CD14-positive monocyte (primary cell): Measurements from ENCODE around the gene ARL14EP. TPM values are rescaled to one million over a fixed set of nuclear protein-coding genes. Genes with fewer than 3 reads are reported as not detected.

ENCODE experiments used
- DNase-seq, 3 donors: peaks; one replicate each; pipeline ENCODE4 v3.0.0-alpha.2; 2011 to 2022
- H2AFZ ChIP-seq: 2 replicates; pipeline ENCODE4 v1.6.0; 2012; ENCODE audit warnings: mild to moderate bottlenecking, low read depth, low read length, inconsistent platforms; ENCODE audit not compliant: insufficient read depth, poor library complexity, severe bottlenecking
- H3K27ac ChIP-seq, 2 donors: 1 replicate in 1 of 2; 2 replicates in 1 of 2; pipeline ENCODE4 v1.5.1; 2012 to 2013; ENCODE audit warnings: low read length in 2 of 2, control low read depth in 1 of 2, inconsistent platforms in 1 of 2, low read depth in 1 of 2, mild to moderate bottlenecking in 1 of 2
- H3K27me3 ChIP-seq, 2 donors: one replicate each; pipeline versions ENCODE4 v1.6.0 to v1.6.1; 2011 to 2013; ENCODE audit warnings: low read length in 2 of 2; ENCODE audit not compliant: control insufficient read depth in 2 of 2, insufficient read depth in 2 of 2
- H3K36me3 ChIP-seq, 2 donors: replicated peaks in 1 of 2; 1 replicate in 1 of 2; 2 replicates in 1 of 2; pipeline versions ENCODE4 v1.5.1 to v1.6.1; 2012 to 2013; ENCODE audit warnings: low read length in 2 of 2, control low read depth in 1 of 2, inconsistent platforms in 1 of 2, mild to moderate bottlenecking in 1 of 2; ENCODE audit not compliant: insufficient read depth in 2 of 2, control insufficient read depth in 1 of 2
- H3K4me1 ChIP-seq, 2 donors: 1 replicate in 1 of 2; 2 replicates in 1 of 2; pipeline versions ENCODE4 v1.5.1 to v1.6.1; 2012 to 2013; ENCODE audit warnings: low read length in 2 of 2, control low read depth in 1 of 2, inconsistent platforms in 1 of 2, mild to moderate bottlenecking in 1 of 2, moderate library complexity in 1 of 2; ENCODE audit not compliant: insufficient read depth in 2 of 2, control insufficient read depth in 1 of 2
- H3K4me2 ChIP-seq: replicated peaks from 2 replicates; pipeline ENCODE3; 2012; ENCODE audit warnings: low read length, moderate library complexity, mild to moderate bottlenecking; ENCODE audit not compliant: poor library complexity, severe bottlenecking; ENCODE audit errors: extremely low read depth
- H3K4me3 ChIP-seq, 3 experiments: fragments of 200-600 bp in 1 of 3; sonication (generic) in 1 of 3; replicated peaks in 1 of 3; 1 replicate in 2 of 3; 2 replicates in 1 of 3; pipeline ENCODE4 v1.5.1; 2011 to 2013; ENCODE audit warnings: low read length in 3 of 3, mild to moderate bottlenecking in 3 of 3, control low read depth in 2 of 3, low read depth in 2 of 3, inconsistent platforms in 1 of 3, moderate library complexity in 1 of 3
- H3K79me2 ChIP-seq: 2 replicates; pipeline ENCODE4 v1.6.0; 2012; ENCODE audit warnings: mild to moderate bottlenecking, control low read depth, inconsistent platforms, low read length, moderate library complexity; ENCODE audit not compliant: insufficient read depth
- H3K9ac ChIP-seq: 2 replicates; pipeline ENCODE4 v1.6.0; 2017; ENCODE audit warnings: low read length, mild to moderate bottlenecking; ENCODE audit not compliant: insufficient read depth, poor library complexity, severe bottlenecking
- H3K9me3 ChIP-seq, 2 donors: replicated peaks in 1 of 2; 1 replicate in 1 of 2; 2 replicates in 1 of 2; pipeline versions ENCODE4 v1.5.1 to v1.6.1; 2012 to 2013; ENCODE audit warnings: low read length in 2 of 2, control low read depth in 1 of 2; ENCODE audit not compliant: control insufficient read depth in 1 of 2, insufficient read depth in 1 of 2
- H4K20me1 ChIP-seq: 2 replicates; pipeline ENCODE4 v1.6.0; 2012; ENCODE audit warnings: mild to moderate bottlenecking, low read length, control low read depth, moderate library complexity; ENCODE audit not compliant: insufficient read depth
- H3K27ac Mint-ChIP-seq, 7 donors: one replicate each; pipeline ENCODE4 v1.8.0; 2020; ENCODE audit warnings: mild to moderate bottlenecking in 7 of 7, mixed read lengths in 7 of 7, moderate library complexity in 6 of 7, inconsistent platforms in 2 of 7
- H3K27me3 Mint-ChIP-seq, 3 donors: one replicate each; pipeline ENCODE4 v1.8.0; 2021 to 2022; ENCODE audit warnings: low read depth in 3 of 3, mild to moderate bottlenecking in 3 of 3, mixed read lengths in 3 of 3, moderate library complexity in 3 of 3, inconsistent platforms in 1 of 3
- H3K36me3 Mint-ChIP-seq, 2 donors: one replicate each; pipeline ENCODE4 v1.8.0; 2020; ENCODE audit warnings: mixed read lengths in 2 of 2, inconsistent platforms in 1 of 2, mild to moderate bottlenecking in 1 of 2
- H3K4me1 Mint-ChIP-seq: one replicate; pipeline ENCODE4 v1.8.0; 2020; ENCODE audit warnings: mild to moderate bottlenecking, mixed read lengths
- H3K4me3 Mint-ChIP-seq, 2 donors: one replicate each; pipeline ENCODE4 v1.8.0; 2020; ENCODE audit warnings: mild to moderate bottlenecking in 2 of 2, mixed read lengths in 2 of 2, moderate library complexity in 1 of 2
- H3K9me3 Mint-ChIP-seq, 7 donors: one replicate each; pipeline ENCODE4 v1.8.0; 2020 to 2022; ENCODE audit warnings: mixed read lengths in 7 of 7, mild to moderate bottlenecking in 6 of 7, moderate library complexity in 6 of 7, inconsistent platforms in 2 of 7
- CTCF ChIP-seq: fragments of 200-600 bp; IDR thresholded peaks from one replicate; pipeline ENCODE4 v1.8.0; 2022; ENCODE audit warnings: antibody characterized with exemption, mild to moderate bottlenecking
- WGBS: methylation state at CpG from one replicate; pipeline ENCODE4 v1.1.5; 2013; ENCODE audit warnings: missing lambda C conversion rate; ENCODE audit not compliant: insufficient coverage; 5-methylcytosine and 5-hydroxymethylcytosine counted together
- intact Hi-C, 2 donors: fragments of 100-400 bp; cut with micrococcal nuclease; formaldehyde crosslinking; loops; one replicate each; pipeline versions ENCODE4 v1.15.0 to v1.15.1; 2023
- polyA plus RNA-seq, 3 donors: library from polyadenylated mRNA; depleted of rRNA in 1 of 3; unstranded in 2 of 3; stranded (reverse) in 1 of 3; fragments of 300-500 nt in 2 of 3; fragments of >200 nt in 1 of 3; fragmentation: Illumina TruSeq in 2 of 3; gene quantifications; 1 replicate in 2 of 3; 2 replicates in 1 of 3; pipeline ENCODE4 v1.2.3, GENCODE V29; 2012 to 2021

Gene ARL14EP
- polyA plus RNA-seq, 3 donors: 9.9 to 32.2 (median 21.2) TPM

- H3K27me3 Mint-ChIP-seq: peaks cover 0 to 5% (median 3%) of the 10 kb centered on the region in 3 donors
- no peaks in the 10 kb centered on the region for H3K27me3 ChIP-seq
- no peaks in the 10 kb centered on the region for H3K4me1 Mint-ChIP-seq
- intact Hi-C loops: no loop called here
- no peaks in the 10 kb centered on the region for H3K79me2 ChIP-seq
- no peak for TF ChIP-seq CTCF
- 83% methylated on average over 1 of the region's 2 CpGs for WGBS
- H2AFZ ChIP-seq: no peak overlapping the region
- H3K4me1 ChIP-seq: no peaks in the 10 kb centered on the region
- no peaks in the 10 kb centered on the region for H4K20me1 ChIP-seq
- no peaks in the 10 kb centered on the region for H3K36me3 Mint-ChIP-seq
- no peaks in the 10 kb centered on the region for H3K9me3 ChIP-seq
- peaks cover 0 to 2% (median 0%) of the 10 kb centered on the region in 7 donors for H3K9me3 Mint-ChIP-seq
- H3K27ac Mint-ChIP-seq: no peak overlapping the region
- no peaks in the 10 kb centered on the region for H3K36me3 ChIP-seq
- no peak overlapping the region for H3K4me3 ChIP-seq
- no peak overlapping the region for H3K4me3 Mint-ChIP-seq
- no peak for DNase-seq
- H3K4me2 ChIP-seq: no peak overlapping the region
- H3K27ac ChIP-seq: no peak overlapping the region
- H3K9ac ChIP-seq: no peak overlapping the region
These were observed 11.7 kb upstream of the ARL14EP start for GRCh38 chr11:30311189-30311588.

GRCh38 chr11:30312243-30312642 lies 10.7 kb upstream of the ARL14EP start:
- H3K9me3 ChIP-seq: no peaks in the 10 kb centered on the region
- peaks cover 0 to 3% of the 10 kb centered on the region in 2 donors for H3K27me3 ChIP-seq
- no peak overlapping the region for H2AFZ ChIP-seq
- Mint-ChIP-seq H3K9me3 (peaks cover 0 to 2% (median 0%) of the 10 kb centered on the region in 7 donors), H3K4me3 (no peak overlapping the region), H3K4me1 (no peaks in the 10 kb centered on the region), H3K36me3 (no peaks in the 10 kb centered on the region), H3K27me3 (peaks cover 1 to 3% (median 3%) of the 10 kb centered on the region in 3 donors), H3K27ac (no peak overlapping the region)
- no peaks in the 10 kb centered on the region for H4K20me1 ChIP-seq
- H3K4me1 ChIP-seq: no peaks in the 10 kb centered on the region
- WGBS: no CpG with 5 or more reads among the region's 1 CpG
- H3K36me3 ChIP-seq: no peaks in the 10 kb centered on the region
- intact Hi-C loops: no loop called here
- H3K9ac ChIP-seq: no peak overlapping the region
- H3K79me2 ChIP-seq: no peaks in the 10 kb centered on the region
- no peak for TF ChIP-seq CTCF
- DNase-seq: no peak
- H3K27ac ChIP-seq: no peak overlapping the region
- H3K4me2 ChIP-seq: no peak overlapping the region
- H3K4me3 ChIP-seq: no peak overlapping the region
